Gastrocnemius medialis (tissue), 4 donors: ENCODE measurements around the gene ZYX.

Experiments
- POLR2A ChIP-seq, 2 donors: fragments of 450-650 bp; IDR thresholded peaks; one replicate each; pipeline ENCODE4 v1.6.1; 2017; ENCODE audit warnings: antibody characterized with exemption in 2 of 2, mild to moderate bottlenecking in 2 of 2, moderate library complexity in 2 of 2
- TF ChIP-seq, protein P1 (sequence below), 5 experiments: fragments of 450-650 bp in 3 of 5; fragments of 200-600 bp in 2 of 5; sonication (generic) in 2 of 5; IDR thresholded peaks in 4 of 5; conservative IDR thresholded peaks in 1 of 5; 1 replicate in 4 of 5; 2 replicates in 1 of 5; pipeline ENCODE4 v1.5.1; 2016 to 2019; ENCODE audit warnings: antibody characterized with exemption in 5 of 5, mild to moderate bottlenecking in 3 of 5, moderate library complexity in 3 of 5

DNA sequence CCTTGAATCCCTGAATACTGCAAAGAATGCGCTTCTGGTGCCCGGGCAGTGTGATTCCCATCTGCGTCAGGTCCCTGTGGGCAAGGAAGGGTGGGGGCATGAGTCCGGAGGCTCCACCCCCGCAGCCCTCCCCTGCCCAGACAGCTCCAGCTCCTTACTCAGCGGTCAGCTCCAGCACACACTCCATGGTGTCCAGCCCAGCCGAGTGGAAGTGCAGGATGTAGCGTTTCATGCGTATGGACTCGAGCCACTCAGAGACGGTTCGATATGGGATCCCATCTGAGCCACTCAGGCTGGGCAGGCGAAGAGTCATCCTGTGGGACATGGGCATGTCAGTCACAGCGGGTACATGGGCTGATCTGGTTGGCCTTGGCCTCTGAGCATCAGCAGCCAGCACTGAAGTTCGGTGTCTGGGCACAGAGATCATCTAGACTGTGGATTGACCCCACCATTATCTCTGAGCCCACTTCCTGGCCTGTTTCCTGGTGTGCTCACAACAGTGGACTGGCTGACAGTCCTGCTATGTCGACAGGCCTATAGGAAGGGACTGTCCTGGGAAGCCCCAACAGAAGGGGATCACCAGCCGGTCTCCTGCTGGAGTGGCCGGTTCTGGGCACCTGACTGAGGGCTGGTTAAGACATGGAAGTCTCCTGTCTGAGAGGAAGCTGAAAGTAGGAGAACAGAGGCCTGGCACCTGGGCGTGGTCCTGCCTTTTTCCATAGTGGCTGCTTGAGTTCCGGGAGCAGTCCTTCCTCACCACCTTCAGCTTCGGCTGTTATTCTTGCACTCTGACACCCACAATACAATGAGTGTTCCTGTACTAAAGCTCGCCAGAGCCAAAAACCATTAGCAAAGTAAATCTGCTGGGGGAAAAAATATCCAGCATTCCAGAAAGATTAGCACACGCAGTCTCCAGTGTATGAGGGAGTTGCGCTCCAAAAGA lies 10.6 kb downstream of the ZYX start:
- TF ChIP-seq, protein P1, sequence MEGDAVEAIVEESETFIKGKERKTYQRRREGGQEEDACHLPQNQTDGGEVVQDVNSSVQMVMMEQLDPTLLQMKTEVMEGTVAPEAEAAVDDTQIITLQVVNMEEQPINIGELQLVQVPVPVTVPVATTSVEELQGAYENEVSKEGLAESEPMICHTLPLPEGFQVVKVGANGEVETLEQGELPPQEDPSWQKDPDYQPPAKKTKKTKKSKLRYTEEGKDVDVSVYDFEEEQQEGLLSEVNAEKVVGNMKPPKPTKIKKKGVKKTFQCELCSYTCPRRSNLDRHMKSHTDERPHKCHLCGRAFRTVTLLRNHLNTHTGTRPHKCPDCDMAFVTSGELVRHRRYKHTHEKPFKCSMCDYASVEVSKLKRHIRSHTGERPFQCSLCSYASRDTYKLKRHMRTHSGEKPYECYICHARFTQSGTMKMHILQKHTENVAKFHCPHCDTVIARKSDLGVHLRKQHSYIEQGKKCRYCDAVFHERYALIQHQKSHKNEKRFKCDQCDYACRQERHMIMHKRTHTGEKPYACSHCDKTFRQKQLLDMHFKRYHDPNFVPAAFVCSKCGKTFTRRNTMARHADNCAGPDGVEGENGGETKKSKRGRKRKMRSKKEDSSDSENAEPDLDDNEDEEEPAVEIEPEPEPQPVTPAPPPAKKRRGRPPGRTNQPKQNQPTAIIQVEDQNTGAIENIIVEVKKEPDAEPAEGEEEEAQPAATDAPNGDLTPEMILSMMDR (IDR thresholded peaks at IDR 0.05 in 4 of 5, conservative IDR thresholded peaks at IDR 0.05 in 1 of 5), result no peak
- TF ChIP-seq POLR2A (IDR thresholded peaks at IDR 0.05), result no peak
